ENCODE results near the gene CMTR2.

GRCh38 chr16:71249399-71249798 is 39.8 kb downstream of the CMTR2 start:
- TF ChIP-seq CTCF (IDR thresholded peaks at IDR 0.05) (no peak), POLR2A (IDR thresholded peaks at IDR 0.05) (no peak)
